Activated naive CD4-positive, alpha-beta T cell treated with Interleukin-2 at 50 U/mL for 16 hours (primary cell): ENCODE measurements around the gene MAML2.

Experiments used
- DNase-seq: peaks from one replicate; pipeline ENCODE4 v3.0.0-alpha.2; 2020

Gene MAML2

DNA sequence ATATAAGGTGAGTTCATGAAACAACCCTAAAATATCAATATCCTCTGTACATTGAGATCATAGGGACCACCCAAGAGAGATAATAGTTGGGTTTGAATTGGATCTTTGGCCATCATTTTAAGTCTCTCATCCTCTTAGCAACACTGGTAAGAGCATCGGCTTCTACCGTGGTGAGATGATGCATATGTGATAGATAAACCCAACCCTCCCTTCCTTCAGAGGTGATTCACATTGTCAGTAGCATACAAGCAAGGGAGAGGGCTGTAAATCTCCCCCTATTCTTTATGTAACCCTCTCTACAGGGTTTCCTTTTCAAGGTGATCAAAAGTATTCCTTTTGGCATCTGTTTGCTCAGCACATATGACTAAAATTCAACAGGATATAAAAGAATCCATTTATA, 316.7 kb downstream of the MAML2 start:
- no peak for DNase-seq

DNA sequence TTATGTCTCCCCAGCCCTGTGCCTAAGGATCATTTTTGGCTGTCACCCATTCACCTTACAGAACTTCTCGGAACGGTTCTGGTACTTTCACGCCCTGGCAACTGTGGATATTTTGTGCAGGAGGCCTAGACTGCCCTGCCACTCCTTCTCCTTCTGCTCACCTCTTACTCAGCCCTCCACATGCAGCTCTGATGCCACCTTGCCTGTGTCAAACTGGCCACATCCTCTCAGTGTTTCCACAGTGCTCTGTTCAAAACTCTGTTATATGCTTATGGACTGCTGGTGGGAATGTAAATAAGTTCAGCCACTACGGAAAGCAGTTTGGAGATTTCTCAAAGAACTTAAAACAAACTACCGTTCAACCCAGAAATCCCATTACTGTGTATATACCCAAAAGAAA, 318.3 kb downstream of the MAML2 start:
- DNase-seq, result no peak

DNA sequence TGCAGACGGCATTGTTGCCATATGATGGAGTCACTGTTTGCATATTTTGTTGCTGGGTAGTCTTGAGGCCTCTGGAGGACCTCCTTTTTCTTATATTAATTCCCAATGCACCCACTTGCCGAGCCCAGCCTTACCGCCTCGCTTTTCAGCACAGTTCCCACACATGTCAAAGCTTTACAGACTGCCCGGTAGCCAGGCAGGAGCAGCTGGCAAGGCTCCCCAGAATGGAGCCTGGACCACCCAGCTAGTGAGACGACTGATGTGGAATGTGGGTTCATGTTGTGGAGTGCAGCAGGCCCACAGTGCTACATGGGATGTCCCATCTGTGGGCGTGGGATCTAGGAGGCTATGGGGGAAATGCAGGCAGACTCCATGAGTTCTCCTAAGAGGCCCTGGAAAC, 319.7 kb downstream of the MAML2 start:
- no peak for DNase-seq

DNA sequence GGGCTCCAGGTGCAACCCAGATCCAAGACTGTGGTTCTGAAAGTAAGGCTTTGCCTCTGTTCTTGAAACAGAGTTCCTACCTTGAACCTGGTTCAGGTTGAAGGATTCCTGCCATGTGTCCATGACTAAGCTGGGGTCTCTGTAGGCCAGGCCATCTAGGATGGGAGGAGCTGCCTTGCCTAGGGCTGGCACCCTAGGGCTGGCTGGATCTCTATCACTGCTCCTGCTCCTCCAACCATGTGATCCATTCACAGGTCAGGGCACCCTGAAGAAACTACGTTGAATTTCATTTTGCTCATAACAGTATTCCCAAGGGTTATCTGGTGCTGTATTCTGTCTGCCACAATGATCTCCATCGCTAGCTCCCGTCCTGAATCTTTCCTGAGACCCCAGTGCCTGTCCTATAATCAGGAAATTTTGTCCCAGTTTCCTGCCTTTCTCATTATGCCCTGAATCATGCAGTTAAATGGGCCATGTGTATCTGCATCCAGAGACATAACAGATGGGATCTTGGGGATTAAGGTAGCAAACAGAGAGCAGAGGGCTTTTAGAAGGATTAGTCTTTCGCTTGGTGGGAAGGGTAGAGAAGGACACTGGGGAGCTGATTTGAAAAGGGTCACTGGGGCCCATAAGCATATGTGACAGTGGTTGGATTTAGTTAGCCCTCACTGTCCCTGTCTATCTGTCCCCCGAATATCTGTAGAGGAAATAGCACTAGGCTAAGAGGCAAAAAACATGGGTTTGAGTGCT, 320.9 kb downstream of the MAML2 start:
- DNase-seq, result no peak

DNA sequence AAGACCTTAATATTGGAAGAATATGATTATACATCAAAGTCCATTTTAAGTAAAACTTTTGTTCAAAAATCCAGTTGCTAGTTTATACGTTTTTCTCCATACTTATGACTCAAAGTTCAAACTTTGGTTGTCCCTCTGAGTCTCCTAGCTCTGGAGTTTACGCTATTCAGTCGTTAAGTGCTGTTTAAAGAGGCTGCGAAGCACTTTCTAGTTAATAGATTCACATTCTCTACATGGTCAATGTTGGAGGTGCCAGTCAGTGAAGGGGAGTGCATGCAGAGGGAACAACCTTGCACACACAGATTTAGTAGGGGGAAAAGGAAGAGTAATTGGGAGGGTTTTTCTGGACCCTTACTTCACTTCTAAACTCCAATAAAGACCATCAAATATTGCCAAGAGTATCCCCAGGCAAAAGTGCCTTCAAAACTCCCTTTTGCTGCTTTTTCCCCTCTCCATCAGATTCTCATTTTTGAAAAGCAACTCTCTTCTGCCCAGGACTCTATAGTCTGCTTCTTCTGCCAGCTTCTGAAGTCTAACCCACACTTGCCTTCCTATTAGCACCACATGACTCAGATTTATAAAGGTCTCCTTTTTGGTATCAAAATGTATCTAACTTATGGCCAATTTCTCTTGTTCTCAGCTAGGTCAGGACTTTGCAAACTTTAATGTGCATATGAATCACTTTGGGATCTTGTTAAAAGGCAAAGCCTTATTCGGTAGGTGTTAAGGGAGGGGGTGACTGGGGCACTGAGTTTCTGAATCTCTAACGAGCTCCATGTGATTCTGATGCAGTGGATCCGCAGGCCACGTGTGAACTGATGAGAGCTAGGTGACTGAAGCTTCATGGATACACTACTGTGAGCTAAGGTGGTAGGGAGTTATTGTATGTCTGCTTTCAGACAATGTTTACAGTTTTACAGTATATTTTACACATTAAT, 322.9 kb downstream of the MAML2 start:
- no peak for DNase-seq

DNA sequence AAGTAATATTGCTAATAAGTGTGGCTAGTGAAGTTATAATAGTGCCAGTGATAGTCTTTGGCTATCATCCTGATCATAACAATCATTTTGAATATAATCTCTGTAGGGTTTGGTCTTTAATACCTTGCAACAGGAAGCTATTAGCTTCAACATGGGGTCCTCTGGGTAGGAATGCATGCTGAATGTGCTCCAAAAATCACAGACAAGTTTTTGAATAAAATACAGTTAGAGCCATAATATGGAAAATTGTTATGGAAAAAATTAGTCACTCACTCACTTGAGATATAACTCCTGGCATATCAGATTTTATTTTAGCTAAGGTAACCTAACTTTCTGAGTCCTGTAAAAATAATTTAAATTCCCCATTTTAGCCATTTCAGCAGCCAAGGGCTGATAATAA, 323.7 kb downstream of the MAML2 start:
- DNase-seq, result no peak

DNA sequence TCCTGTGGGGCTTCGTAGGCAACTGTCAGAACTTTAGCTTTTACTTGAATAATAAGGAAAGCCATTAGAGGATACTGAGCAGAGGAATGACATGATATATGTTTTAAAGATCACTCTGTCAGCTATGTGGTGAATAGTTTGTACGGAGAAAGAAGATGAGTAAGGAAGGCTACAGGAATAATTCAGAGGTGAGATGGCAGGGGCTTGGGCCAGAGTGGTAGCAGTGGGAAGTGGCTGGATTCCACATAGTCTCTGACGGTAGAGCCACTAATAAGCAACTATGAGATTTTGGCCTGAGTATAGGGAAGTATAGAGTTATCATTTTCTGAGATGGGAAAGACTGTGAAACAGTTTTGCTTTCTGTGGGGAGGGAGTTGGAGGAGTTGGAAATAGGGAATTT, 325.1 kb downstream of the MAML2 start:
- DNase-seq, result no peak

DNA sequence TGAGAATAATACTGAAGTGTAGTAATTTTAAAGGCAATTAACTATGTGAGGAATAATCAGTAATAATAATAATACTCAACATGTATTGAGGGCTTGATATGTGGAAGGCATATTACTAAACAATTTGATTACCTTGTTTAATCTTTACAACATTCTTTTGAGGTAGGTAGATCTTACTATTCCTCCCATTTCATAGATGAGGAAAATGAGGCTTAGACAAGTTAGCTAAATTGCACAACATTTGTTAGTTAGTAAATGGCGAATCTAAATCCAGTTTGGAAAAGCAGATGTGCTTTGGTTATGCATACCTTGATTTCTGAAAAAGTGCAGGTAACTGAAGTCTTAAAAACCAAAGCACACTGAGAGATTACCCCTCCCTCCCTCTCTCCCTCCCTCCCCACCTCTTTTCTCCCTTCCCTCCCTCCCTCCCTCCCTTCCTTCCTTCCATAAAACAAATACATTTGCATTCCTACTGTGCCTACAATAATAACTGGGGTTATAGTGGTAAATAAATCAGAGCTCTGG, 326.0 kb downstream of the MAML2 start:
- no peak for DNase-seq

DNA sequence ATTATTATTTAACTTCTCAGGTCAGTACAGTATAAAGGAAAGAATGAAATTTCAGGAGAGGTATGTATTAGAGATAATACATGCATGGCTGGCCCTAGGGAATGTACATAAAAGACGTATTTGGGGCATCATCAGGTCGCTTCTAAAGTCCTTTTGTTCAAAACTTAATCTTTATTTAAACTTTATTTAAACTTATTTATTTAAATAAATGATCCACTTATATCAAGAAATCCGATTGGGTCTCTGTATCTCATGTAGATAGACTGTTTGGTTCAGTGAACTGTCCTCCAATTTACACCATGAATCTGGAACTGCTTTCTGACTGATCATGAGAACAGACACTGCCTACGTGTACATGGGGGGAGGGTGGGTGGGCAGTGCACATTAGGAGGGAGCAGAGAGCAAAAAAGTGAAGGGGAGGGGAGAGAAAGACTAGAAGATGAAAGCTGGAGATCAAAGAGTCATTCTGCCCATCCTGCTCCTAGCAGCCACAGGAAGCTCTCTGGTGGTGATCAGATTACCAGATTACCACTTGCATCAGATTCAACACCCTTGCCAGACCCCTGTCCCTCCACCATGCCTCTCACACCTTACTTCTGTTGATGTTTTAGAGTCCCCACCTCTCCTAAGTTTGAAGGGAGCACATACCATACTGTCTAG, 327.0 kb downstream of the MAML2 start:
- DNase-seq, result peak; percentile 18

DNA sequence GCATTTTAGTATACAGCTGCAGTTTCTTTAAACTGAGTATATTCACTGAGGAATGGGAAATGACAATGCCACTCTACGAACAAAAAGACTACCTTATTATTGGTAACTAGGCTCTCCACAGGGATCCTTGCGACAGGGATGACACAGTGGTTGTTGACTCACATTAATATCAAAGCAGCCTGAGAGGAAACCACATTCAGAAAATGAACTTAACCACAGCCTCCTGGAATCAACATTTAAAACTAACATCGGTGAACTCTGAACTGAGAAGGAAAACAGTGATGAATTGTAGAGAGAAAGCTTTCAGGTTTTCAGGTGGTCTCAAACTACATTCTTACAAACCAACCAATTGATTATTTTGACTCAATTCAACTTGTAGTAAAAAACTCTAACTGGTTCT, 328.8 kb downstream of the MAML2 start:
- peak; percentile 34 for DNase-seq

DNA sequence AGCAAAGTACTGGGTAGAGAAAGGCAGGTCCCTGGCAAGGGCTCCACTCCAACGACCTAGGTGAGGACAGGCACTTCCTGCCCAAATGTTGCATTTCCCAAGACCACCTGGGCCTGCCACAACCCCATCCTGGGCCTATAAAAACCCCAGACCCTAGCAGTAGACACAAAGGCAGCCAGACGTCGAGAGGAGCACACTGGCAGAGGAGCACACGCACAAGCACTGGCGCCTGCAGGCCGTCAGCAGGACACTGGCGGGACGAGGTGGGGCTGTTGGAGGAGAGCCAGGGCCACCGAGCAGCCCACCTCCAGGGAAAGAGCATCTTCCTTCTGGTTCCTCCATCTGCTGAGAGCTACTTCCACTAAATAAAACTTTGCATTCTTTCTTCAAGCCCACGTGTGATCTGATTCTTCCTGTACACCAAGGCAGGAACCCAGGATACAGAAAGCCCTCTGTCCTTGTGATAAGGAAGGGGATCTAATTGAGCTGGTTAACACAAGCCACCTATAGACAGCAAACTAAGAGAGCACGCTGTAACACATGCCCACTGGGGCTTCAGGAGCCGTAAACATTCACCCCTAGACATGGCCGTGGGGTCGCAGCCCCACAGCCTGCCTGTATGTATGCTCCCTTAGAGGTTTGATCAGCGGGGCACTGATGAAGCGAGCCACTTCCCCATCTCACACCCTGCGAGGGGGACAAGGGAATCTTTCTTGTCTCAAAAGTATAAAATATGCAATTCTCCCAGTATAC, 329.4 kb downstream of the MAML2 start:
- peak; percentile 4 for DNase-seq

DNA sequence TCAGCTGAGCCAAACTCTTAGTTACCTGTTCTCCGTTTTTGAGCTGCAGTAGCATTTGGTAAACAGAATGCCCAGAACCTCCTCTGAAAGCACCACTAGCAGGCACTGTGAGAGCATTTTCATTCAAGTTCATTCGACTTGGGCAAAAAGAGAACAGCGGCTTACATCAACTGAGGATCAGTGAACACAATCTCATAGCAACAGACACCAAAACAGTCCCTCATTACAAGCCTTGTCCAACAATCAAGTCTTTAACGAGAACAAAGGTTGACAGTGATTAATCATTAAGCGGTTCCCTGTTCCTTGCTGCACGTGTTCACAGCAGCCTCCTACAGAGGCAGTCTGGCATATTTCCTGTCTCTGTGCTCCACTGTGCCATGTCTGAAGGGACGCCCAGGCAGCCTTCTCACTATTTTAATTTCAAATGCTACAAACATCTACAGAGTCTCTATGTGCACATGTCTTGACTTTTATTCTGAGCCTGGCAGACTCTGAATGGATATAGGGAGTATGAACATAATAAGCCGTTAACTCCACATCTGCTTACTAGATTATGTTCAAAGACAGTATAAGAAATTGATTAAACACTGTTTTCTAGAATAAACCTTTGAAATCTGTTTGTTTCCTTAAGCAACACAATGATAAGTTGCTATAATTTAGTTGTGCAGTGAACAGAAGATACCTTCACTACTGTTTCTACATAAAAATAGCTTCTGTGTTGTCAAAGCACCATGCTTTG, 330.7 kb downstream of the MAML2 start:
- DNase-seq, result peak; percentile 39

DNA sequence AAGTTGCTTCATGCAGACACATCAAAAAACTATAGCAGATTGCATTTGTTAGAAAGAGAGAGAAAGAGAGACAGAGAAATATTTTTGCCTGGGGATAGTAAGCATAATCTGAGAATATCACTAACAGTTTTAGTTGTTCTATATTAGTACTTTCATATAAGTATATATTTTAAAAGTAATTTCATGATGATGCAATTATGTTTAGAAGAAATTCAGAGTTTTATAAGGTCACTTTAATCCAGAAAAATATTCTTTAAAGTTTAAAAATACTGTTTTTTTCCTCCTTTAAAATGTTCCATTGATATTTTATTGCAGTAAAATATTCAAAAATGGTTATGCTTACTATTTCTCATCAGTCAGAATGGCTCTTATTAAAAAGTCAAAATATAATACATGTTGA, 332.3 kb downstream of the MAML2 start:
- no peak for DNase-seq

DNA sequence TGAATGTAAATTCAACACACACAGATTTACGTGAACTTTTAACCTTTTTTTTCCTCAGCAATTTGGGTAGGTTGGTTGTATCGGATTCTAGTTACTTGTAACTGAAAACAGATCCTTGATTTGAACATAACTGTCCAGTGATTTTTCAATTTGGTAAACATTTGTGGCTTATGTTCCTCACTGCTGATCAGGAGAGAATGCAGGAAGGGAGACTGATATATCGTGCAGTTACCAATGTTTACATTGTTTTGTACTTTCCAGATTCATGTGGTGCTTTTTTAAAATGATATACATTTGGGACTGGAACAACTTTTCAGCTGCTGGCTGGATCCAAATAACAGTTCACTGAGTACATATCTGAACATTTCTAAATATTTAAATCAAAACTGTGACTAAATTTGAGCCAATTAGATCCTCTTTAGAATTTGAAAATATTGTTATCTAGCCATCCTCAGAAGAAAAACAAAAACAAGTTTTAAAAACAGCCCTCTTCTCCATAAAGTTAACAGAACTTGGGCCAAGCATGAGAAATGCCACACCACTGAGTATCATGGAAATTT, 334.8 kb downstream of the MAML2 start:
- DNase-seq, result no peak

DNA sequence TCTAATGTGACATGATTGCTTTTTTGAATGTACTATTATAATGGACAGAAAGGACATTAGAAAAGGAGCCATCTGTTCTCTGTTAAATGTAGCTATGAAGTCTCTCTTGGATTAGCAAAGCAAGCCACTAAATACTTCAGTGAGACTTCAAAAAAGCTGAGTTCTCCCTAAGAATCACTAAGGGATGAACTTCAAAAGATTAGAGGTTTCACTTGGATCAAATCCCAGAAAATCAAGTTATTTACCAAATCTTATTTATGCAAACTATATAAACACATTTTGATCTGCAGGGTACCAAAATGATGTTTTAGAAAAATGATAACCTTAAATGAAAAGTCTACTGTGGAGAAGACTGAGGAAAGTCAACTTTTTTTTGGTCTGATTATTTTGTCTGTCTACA, 337.0 kb downstream of the MAML2 start:
- DNase-seq, result no peak

DNA sequence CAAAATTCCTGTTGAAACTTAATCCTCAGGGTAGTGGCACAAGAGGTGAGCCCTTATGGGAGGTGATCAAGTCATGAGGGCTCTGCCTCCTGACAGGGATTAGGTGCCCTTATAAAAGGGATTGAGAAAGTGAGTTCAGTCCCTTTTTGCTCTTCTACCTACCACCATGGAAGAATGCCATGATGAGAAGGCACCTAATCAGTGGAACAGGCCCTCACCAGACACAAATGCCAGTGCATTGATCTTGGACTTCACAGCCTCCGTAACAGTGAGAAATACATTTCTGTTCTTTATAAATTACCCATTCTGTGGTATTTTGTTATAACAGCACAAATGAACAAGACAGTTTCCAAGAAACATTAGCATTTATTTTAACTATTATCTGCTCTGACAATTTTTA, 338.1 kb downstream of the MAML2 start:
- no peak for DNase-seq

DNA sequence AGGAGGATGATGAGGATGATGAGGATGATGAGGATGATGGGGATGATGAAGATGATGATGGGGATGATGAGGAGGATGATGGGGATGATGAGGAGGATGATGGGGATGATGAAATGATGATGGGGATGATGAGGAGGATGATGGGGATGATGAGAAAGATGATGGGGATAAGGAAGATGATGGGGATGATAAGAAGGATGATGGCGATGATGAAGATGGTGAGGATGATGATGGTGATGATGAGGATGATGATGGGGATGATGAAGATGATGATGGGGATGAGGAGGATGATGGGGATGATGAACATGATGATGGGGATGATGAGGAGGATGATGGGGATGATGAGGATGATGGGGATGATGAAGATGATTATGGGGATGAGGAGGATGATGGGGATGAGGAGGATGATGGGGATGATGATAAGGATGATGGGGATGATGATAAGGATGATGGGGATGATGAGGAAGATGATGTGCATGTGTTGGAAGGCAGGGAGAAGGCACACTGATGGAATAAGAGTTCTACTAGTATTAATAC, 340.2 kb downstream of the MAML2 start:
- DNase-seq, result no peak

DNA sequence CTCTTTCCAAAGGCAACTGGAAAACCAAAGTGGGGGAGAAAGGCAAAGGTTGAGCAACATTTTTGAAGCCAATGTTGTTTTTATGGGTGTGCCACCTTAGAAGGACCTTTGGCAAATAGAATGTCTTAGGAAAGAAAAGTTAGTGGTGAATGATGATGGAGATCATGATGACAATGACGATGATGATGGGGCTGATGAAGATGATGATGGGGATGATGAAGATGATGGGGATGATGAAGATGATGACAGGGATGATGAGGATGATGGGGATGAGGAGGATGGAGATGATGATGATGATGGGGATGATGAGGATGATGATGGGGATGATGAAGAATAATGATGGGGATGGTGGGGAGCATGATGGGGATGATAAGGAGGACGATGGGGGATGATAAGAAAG, 340.7 kb downstream of the MAML2 start:
- DNase-seq, result no peak

DNA sequence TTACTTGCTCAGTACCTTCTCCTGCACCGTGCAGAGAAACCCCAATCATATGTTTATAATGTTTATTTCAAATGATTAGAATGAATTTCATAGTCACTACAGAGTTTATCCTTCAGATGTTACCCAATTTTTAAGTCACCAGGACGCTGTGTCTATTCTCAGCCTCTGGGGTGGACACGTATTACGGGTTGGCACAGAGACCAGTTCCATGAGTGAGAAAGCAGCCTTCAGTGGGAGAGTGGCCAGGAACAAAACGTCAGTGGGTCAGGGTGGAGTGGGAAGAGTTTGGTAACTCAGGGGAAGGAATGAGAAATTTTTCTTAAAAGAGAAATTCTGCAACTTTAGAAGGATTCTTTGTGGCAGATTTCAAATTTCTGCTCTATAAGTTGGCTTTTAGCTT, 342.0 kb downstream of the MAML2 start:
- DNase-seq, result no peak

DNA sequence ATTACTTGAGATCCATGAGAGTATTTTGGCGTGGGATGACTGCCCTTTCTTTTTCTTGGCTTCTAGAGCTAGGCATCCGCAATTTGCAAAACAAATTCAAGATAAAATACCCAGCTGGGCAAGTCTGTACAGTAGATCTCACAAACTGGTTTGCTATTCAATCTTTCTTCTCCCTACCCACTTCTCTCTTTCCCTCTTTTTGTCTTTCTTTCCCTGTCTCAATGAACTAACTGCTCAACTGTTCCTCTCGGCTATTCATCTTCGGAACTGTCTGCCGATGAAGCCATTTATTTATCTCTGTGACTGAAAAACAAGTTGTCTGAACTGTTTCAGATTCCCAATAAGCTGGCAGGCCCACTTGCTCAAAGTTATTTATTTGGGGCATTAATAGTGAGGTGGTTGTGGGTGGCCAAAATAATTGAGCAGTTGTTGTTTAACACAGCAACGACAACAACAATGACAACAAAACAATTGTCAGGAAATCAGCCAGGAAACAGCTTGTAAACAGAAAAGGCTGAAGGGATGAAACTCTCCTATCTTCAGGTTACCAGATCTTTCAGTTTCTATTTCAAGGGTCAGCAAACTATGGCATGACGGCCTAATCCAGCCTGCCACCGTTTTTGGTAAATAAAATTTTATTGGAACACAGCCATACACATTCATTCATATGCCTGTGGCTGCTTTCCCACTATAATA, 343.1 kb downstream of the MAML2 start:
- DNase-seq, result no peak
